WTC11 (cell line): Measurements from ENCODE around the gene TNXB.

Source experiments
- CBFB ChIP-seq: sonication (generic); formaldehyde crosslinking; IDR thresholded peaks from 2 replicates; pipeline ENCODE4 v1.8.1; 2022; ENCODE audit warnings: mild to moderate bottlenecking, low read depth, missing genetic modification reagents
- CREB1 ChIP-seq: sonication (generic); formaldehyde crosslinking; IDR thresholded peaks from 2 replicates; pipeline ENCODE4 v1.8.0; 2023; ENCODE audit warnings: mild to moderate bottlenecking, missing genetic modification reagents
- CREM ChIP-seq: sonication (generic); formaldehyde crosslinking; IDR thresholded peaks from 2 replicates; pipeline ENCODE4 v1.8.1; 2022; ENCODE audit warnings: mild to moderate bottlenecking, missing genetic modification reagents, moderate library complexity
- CTCF ChIP-seq: fragments of 200-600 bp; IDR thresholded peaks from 2 replicates; pipeline ENCODE4 v1.8.0; 2022; ENCODE audit warnings: antibody characterized with exemption
- JUN ChIP-seq: sonication (generic); formaldehyde crosslinking; IDR thresholded peaks from 2 replicates; pipeline ENCODE4 v1.8.0; 2023; ENCODE audit warnings: mild to moderate bottlenecking, missing genetic modification reagents
- PREB ChIP-seq: sonication (generic); formaldehyde crosslinking; IDR thresholded peaks from 2 replicates; pipeline ENCODE4 v1.8.1; 2022; ENCODE audit warnings: mild to moderate bottlenecking, missing genetic modification reagents, moderate library complexity, borderline replicate concordance
- TP53 ChIP-seq: sonication (generic); formaldehyde crosslinking; IDR thresholded peaks from 2 replicates; pipeline ENCODE4 v1.8.1; 2023; ENCODE audit warnings: mild to moderate bottlenecking, missing genetic modification reagents
- USF1 ChIP-seq: sonication (generic); formaldehyde crosslinking; IDR thresholded peaks from 2 replicates; pipeline ENCODE4 v1.8.0; 2022; ENCODE audit warnings: mild to moderate bottlenecking, missing genetic modification reagents
- USF2 ChIP-seq: sonication (generic); formaldehyde crosslinking; IDR thresholded peaks from 2 replicates; pipeline ENCODE4 v1.8.1; 2023; ENCODE audit warnings: mild to moderate bottlenecking, missing genetic modification reagents, moderate library complexity

DNA sequence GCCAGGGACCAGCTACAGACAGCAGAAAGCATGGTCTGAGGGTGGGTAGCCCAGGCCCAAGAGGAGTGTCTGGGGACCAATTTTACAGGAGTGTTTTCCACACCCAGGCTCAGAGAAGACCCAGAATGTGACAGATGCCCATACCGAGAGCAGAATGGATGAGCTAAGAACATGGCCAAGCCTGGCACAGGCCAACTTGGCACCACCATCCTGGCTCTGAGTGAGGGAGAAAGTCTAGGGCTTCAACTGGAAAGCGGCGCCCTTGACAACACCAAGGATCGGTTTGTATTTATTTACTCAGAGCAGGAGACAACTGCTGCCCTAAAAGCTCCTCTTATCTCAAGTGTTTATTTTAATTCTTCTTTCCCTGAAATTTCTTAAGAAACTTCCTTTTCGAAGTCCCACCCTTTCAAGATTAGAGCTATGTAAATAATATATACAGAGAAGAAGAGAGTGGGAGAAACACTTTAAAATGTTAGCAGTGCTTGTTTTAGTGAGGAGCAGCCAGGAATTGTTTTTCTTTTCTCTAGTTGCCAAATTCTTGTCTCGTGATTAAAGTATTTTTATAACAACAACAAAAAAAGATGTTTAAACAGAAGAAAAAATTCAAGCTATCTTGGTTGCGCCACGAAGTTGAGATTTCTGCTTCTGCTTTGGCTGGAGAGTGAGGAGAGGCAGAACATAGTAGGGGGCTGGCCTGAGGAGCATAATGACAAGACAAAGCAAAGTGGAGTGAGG, 16.2 kb downstream of the TNXB start:
- TF ChIP-seq CBFB (no peak), CTCF (no peak), USF2 (no peak), CREM (CRISPR knock-in tag) (no peak), CREB1 (CRISPR knock-in tag) (no peak), JUN (no peak), TP53 (CRISPR knock-in tag) (no peak), USF1 (CRISPR knock-in tag) (no peak), PREB (CRISPR knock-in tag) (no peak)
